IPS DF 6.9 (cell line): ENCODE results near the gene CMTM5.

Experiments used
- DNase-seq: peaks from one replicate; pipeline ENCODE4 v3.0.0-alpha.2; 2013; ENCODE audit warnings: low read depth, low spot score
- H3K27ac ChIP-seq: one replicate; pipeline ENCODE4 v1.5.1; 2013; ENCODE audit warnings: low read length, control low read depth
- H3K27me3 ChIP-seq: 2 replicates; pipeline ENCODE4 v1.6.1; 2013; ENCODE audit warnings: mild to moderate bottlenecking, low read length; ENCODE audit not compliant: control insufficient read depth, insufficient read depth
- H3K36me3 ChIP-seq: 2 replicates; pipeline ENCODE4 v1.6.1; 2013; ENCODE audit warnings: low read length; ENCODE audit not compliant: control insufficient read depth, insufficient read depth
- H3K4me1 ChIP-seq: 2 replicates; pipeline ENCODE4 v1.6.1; 2013; ENCODE audit warnings: low read length; ENCODE audit not compliant: control insufficient read depth, insufficient read depth
- H3K4me3 ChIP-seq: 2 replicates; pipeline ENCODE4 v1.5.1; 2013; ENCODE audit warnings: mild to moderate bottlenecking, low read length
- H3K9me3 ChIP-seq: 2 replicates; pipeline ENCODE4 v1.6.1; 2013; ENCODE audit warnings: low read length, inconsistent platforms; ENCODE audit not compliant: control insufficient read depth, insufficient read depth
- WGBS: extraction: QIAGEN DNeasy Blood & Tissue Kit; methylation state at CpG from one replicate; pipeline ENCODE4 v1.1.7; 2013; ENCODE audit warnings: mixed read lengths, missing lambda C conversion rate; ENCODE audit not compliant: insufficient read length, insufficient coverage; 5-methylcytosine and 5-hydroxymethylcytosine counted together

Gene CMTM5

DNA sequence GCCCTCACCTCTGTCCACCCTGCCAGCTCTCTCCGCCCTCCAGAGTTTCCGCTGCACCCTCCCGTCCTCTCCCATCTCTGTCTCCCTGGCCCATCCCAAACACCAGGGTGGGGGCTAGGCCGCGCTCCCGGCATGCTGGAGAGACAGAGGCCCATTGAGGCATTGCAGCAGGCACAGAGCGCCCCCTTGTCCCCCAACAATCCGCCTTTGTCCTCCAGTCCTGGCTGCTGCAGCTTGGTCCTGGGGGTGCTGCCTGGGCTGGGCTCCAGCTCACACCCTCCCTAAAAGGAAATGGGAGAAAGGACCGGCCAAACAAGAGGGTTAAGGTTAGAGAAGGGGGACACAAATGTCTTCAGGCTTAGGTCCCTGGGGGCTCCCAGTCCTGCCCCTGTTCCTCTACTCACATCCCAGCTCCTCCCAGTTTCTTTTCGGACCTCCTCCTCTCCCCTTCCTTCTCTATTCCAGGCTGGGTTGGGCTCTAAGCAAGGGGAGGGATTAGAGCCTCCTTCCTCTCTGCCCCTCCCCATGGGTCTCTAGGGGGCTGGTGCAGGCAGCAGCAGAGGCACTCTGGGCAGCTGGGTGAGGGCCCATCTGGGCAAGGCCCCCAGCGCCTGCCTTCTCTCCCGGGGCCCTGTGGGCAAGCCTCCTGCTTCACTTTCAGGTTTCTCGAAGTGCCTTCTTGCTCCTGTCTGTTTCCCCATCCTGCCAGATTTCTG, at the start of gene CMTM5:
CMTM5 (plus strand) TSS at position 565 of the 716 bp plus-strand sequence. CDS start 206 bp downstream, outside the sequence.
- Histone ChIP-seq H3K4me1 (no peaks in the 10 kb centered on the region), H3K27ac (no peak within 1 kb of the TSS), H3K4me3 (no peak within 1 kb of the TSS), H3K36me3 (no peaks in the 10 kb centered on the region), H3K27me3 (no peaks in the 10 kb centered on the region), H3K9me3 (no peaks in the 10 kb centered on the region)
- WGBS: no CpG with 5 or more reads among the region's 13 CpGs
- DNase-seq: no peak

DNA sequence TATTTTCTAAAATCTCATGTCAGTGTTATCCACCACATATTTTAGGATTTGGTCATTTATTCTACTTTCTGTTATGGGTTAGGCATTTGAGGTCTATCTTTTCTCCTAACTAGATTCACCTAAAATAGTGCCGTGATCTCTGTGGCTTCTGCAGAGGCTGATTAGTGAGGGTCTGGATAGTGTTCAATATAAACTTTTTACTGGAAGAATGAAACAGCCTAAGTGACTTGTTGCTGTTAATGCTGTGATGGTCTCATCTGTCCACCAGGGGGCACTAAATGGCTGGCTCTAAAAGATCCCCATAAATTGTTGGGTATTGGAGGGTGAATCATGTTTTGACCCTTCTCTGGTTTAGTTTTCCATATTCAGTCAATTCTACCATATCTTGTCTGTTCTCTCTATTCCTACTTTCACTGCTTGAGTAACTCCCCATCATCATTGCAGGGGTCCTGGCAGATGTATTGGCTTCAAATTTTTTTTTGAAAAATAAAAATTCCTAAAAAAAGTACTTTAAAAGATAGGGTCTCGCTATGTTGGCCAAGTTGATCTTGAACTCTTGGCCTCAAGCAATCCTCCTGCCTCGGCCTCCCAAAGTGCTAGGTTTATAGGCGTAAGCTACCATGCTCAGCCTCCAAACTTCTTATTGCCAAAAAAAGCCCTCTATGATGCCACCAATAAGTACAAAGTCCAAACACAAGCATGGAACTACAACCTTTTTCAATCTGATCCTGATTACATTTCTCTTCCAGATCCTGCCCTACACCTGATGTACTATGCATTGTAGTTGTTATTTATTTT, 48.7 kb upstream of the CMTM5 start:
- Histone ChIP-seq H3K36me3 (peaks cover 14% of the 10 kb centered on the region), H3K9me3 (no peaks in the 10 kb centered on the region), H3K4me3 (no peak overlapping the region), H3K27ac (no peak overlapping the region), H3K4me1 (no peaks in the 10 kb centered on the region), H3K27me3 (no peaks in the 10 kb centered on the region)
- no CpG with 5 or more reads among the region's 4 CpGs for WGBS
- no peak for DNase-seq

GRCh38 chr14:23335623-23336022, 41.2 kb upstream of the CMTM5 start:
- WGBS: no CpG with 5 or more reads among the region's 5 CpGs
- Histone ChIP-seq H3K4me1 (no peaks in the 10 kb centered on the region), H3K9me3 (no peaks in the 10 kb centered on the region), H3K27me3 (no peaks in the 10 kb centered on the region), H3K4me3 (no peak overlapping the region), H3K36me3 (no peaks in the 10 kb centered on the region), H3K27ac (no peak overlapping the region)
- no peak for DNase-seq

- WGBS: no CpG with 5 or more reads among the region's 1 CpG
- Histone ChIP-seq H3K27ac (no peak overlapping the region), H3K36me3 (no peaks in the 10 kb centered on the region), H3K27me3 (no peaks in the 10 kb centered on the region), H3K4me3 (no peak overlapping the region), H3K4me1 (no peaks in the 10 kb centered on the region), H3K9me3 (no peaks in the 10 kb centered on the region)
- no peak for DNase-seq
These were observed 37.2 kb upstream of the CMTM5 start for GRCh38 chr14:23339506-23340268.

DNA sequence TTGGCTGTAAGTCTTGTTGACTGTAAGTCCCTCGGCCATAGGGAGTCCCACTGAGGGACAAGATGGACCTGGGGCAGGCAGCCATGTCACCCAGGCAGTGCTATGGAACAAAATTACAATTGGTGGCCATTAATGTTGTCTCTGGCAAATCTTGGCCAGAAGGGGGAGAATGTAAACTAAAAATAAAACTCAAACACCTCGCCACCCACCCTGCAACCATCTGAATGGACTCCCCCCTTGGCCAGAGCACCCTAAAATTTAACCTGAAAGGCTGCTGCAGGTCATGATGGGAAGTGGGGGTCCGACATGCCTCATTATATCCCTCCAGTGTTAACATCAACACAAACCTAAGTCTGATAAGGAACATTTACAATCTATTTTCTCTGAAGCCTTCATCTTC, 32.4 kb upstream of the CMTM5 start:
- Histone ChIP-seq H3K9me3 (no peaks in the 10 kb centered on the region), H3K36me3 (no peaks in the 10 kb centered on the region), H3K27ac (no peak overlapping the region), H3K4me1 (no peaks in the 10 kb centered on the region), H3K4me3 (no peak overlapping the region), H3K27me3 (no peaks in the 10 kb centered on the region)
- no peak for DNase-seq
- no CpG with 5 or more reads among the region's 3 CpGs for WGBS

DNA sequence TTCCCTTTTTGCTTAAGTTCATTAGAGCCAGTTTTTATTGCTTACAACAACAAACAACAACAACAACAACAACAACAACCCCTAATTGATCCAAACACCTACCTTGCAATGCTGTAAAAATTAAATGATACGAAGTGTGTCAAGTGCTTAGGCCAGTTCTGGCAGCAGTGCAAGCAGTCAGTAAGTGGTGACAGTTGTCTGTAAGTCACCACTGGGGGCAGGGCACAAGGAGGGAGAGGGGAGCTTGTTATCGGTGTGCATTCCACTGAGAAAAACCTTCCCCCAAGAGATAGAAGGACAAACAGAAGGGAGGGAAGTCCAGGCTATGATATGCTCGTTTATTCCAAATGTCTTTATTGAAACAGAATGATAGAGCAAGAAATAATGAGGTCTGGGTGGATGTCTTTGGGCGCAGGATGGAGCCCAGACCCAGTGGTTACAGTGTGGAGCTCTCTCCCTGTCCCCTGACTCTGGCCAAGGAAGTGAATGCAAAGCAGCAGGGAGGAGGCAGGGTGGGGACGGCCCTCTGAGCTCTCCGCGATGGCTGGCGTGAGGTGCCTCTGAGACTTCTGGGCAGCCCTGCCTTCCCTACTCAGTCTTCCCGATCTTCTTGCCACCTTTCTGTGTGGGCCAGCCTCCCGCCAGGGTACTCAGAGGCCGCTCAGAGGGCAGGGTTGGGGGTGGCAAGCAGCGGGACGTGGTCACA, 30.7 kb upstream of the CMTM5 start:
- H3K36me3 ChIP-seq: no peaks in the 10 kb centered on the region

GRCh38 chr14:23346693-23347405, 30.0 kb upstream of the CMTM5 start:
- H3K27ac ChIP-seq: no peak overlapping the region
- no CpG with 5 or more reads among the region's 27 CpGs for WGBS
- no peaks in the 10 kb centered on the region for H3K9me3 ChIP-seq
- H3K4me3 ChIP-seq: no peak overlapping the region
- no peak for DNase-seq
- peaks cover 3% of the 10 kb centered on the region; the same call in 1 of the 2 replicates for H3K4me1 ChIP-seq
- H3K27me3 ChIP-seq: no peaks in the 10 kb centered on the region
- H3K36me3 ChIP-seq: no peaks in the 10 kb centered on the region

More for the DNA sequence above, 30.7 kb upstream of the CMTM5 start:
- DNase-seq: no peak
- no peaks in the 10 kb centered on the region for H3K4me1 ChIP-seq
- H3K27ac ChIP-seq: no peak overlapping the region
- H3K4me3 ChIP-seq: no peak overlapping the region
- H3K9me3 ChIP-seq: no peaks in the 10 kb centered on the region
- WGBS: no CpG with 5 or more reads among the region's 13 CpGs
- no peaks in the 10 kb centered on the region for H3K27me3 ChIP-seq

GRCh38 chr14:23347406-23348296, 29.2 kb upstream of the CMTM5 start:
- Histone ChIP-seq H3K36me3 (no peaks in the 10 kb centered on the region), H3K4me3 (no peak overlapping the region), H3K27ac (no peak overlapping the region), H3K9me3 (no peaks in the 10 kb centered on the region), H3K27me3 (no peaks in the 10 kb centered on the region), H3K4me1 (peaks cover 4% of the 10 kb centered on the region; the same call in 1 of the 2 replicates)
- no CpG with 5 or more reads among the region's 19 CpGs for WGBS
- DNase-seq: no peak

DNA sequence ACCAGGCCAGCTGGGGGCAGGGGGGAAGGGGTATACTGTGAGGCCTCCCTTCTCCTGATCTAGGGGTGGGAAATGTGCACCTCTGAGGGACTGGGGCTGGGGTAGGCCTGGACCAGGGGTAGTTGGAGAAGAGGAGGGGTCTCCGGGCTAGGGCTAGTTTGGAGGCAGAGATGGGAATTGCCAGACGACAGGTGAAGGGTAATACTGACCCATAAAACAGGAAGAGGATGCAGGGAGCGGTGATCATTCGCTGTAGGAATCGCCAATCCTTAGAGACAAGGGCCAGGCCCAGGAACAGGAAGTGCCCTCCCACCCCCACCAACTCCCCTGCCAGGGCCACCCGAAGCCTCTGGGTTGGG, 28.6 kb upstream of the CMTM5 start:
- H3K36me3 ChIP-seq: no peaks in the 10 kb centered on the region
- WGBS: no CpG with 5 or more reads among the region's 6 CpGs
- no peaks in the 10 kb centered on the region for H3K27me3 ChIP-seq
- H3K9me3 ChIP-seq: no peaks in the 10 kb centered on the region
- H3K27ac ChIP-seq: no peak overlapping the region
- DNase-seq: no peak
- no peak overlapping the region for H3K4me3 ChIP-seq
- peaks cover 4% of the 10 kb centered on the region; the same call in 1 of the 2 replicates for H3K4me1 ChIP-seq
